Endodermal cell (in vitro differentiated cells): ENCODE measurements around the gene MAP2K5. TPM values are rescaled to one million over a fixed set of nuclear protein-coding genes. Genes with fewer than 3 reads are reported as not detected.

Experiments
- DNase-seq: peaks from one replicate; pipeline ENCODE4 v3.0.0-alpha.2; 2017
- H3K27ac ChIP-seq: 2 replicates; pipeline ENCODE4 v1.5.1; 2013; ENCODE audit warnings: mild to moderate bottlenecking, low read depth, low read length, moderate library complexity
- H3K27me3 ChIP-seq: 2 replicates; pipeline ENCODE4 v1.6.1; 2013; ENCODE audit warnings: mild to moderate bottlenecking, low read length, moderate library complexity; ENCODE audit not compliant: insufficient read depth, control insufficient read depth, poor library complexity, severe bottlenecking
- H3K36me3 ChIP-seq: 2 replicates; pipeline ENCODE4 v1.7.0; 2013; ENCODE audit warnings: mild to moderate bottlenecking, low read length, moderate library complexity; ENCODE audit not compliant: control insufficient read depth, insufficient read depth
- H3K4me1 ChIP-seq: one replicate; pipeline ENCODE4 v1.7.0; 2013; ENCODE audit warnings: low read length; ENCODE audit not compliant: control insufficient read depth, insufficient read depth
- H3K4me3 ChIP-seq: 2 replicates; pipeline ENCODE4 v1.5.1; 2013; ENCODE audit warnings: mild to moderate bottlenecking, low read length, moderate library complexity
- H3K9ac ChIP-seq: 2 replicates; pipeline ENCODE4 v1.6.1; 2013; ENCODE audit warnings: mild to moderate bottlenecking, low read length, moderate library complexity; ENCODE audit not compliant: poor library complexity, severe bottlenecking; ENCODE audit errors: extremely low read depth
- H3K9me3 ChIP-seq: 2 replicates; pipeline ENCODE4 v1.6.1; 2013; ENCODE audit warnings: mild to moderate bottlenecking, low read length, moderate library complexity; ENCODE audit not compliant: control insufficient read depth
- H3K27ac Mint-ChIP-seq: 2 replicates; pipeline ENCODE4 v1.8.0; 2020; ENCODE audit warnings: mixed read lengths
- H3K27me3 Mint-ChIP-seq: 2 replicates; pipeline ENCODE4 v1.8.0; 2021; ENCODE audit warnings: mild to moderate bottlenecking, mixed read lengths; ENCODE audit not compliant: insufficient read depth
- H3K36me3 Mint-ChIP-seq: 2 replicates; pipeline ENCODE4 v1.8.0; 2020; ENCODE audit warnings: low read depth, mixed read lengths
- H3K4me1 Mint-ChIP-seq: 2 replicates; pipeline ENCODE4 v1.8.0; 2020; ENCODE audit warnings: mixed read lengths
- H3K4me3 Mint-ChIP-seq: 2 replicates; pipeline ENCODE4 v1.8.0; 2020; ENCODE audit warnings: mild to moderate bottlenecking, moderate library complexity, mixed read lengths
- H3K9me3 Mint-ChIP-seq: 2 replicates; pipeline ENCODE4 v1.8.0; 2020; ENCODE audit warnings: mild to moderate bottlenecking, mixed read lengths
- CTCF ChIP-seq: fragments of 200-600 bp; sonication (generic); conservative IDR thresholded peaks from 2 replicates; pipeline ENCODE4 v1.5.0; 2021; ENCODE audit warnings: antibody characterized with exemption, mild to moderate bottlenecking
- WGBS, 2 experiments: methylation state at CpG; one replicate each; pipeline versions ENCODE4 v1.1.5 to v1.1.7; 2013; ENCODE audit warnings: missing lambda C conversion rate in 2 of 2, mixed read lengths in 1 of 2; ENCODE audit not compliant: insufficient coverage in 1 of 2, insufficient read length in 1 of 2; 5-methylcytosine and 5-hydroxymethylcytosine counted together
- total RNA-seq, 2 donors: library from RNA; stranded (reverse); fragmentation: NEBNext Ultra II Directional in 1 of 2; extraction: Animal tissue kit (Norgen Biotek cat#: 25700) in 1 of 2; gene quantifications; 2 replicates in 1 of 2; 3 replicates in 1 of 2; pipeline ENCODE4 v1.2.1, GENCODE V29; 2021

The MAP2K5 gene
- total RNA-seq, 2 donors from 2014 or later: 17.1 to 26.7 TPM

GRCh38 chr15:67762610-67763368 lies 220.3 kb downstream of the MAP2K5 start:
- Histone ChIP-seq H3K4me1 (no peaks in the 10 kb centered on the region), H3K27me3 (peaks cover 49% of the 10 kb centered on the region), H3K27ac (no peak overlapping the region), H3K4me3 (no peak overlapping the region), H3K9ac (no peak overlapping the region), H3K36me3 (no peaks in the 10 kb centered on the region), H3K9me3 (no peaks in the 10 kb centered on the region)
- no peak overlapping the region for H3K27ac Mint-ChIP-seq
- no peak for DNase-seq
- no peaks in the 10 kb centered on the region for H3K36me3 Mint-ChIP-seq
- no peak overlapping the region for H3K4me3 Mint-ChIP-seq
- H3K4me1 Mint-ChIP-seq: no peaks in the 10 kb centered on the region
- TF ChIP-seq CTCF: no peak
- peaks cover 48% of the 10 kb centered on the region for H3K27me3 Mint-ChIP-seq
- WGBS, 2 experiments: 89 to 90% methylated on average over 5 to 7 of the region's 7 CpGs
- no peaks in the 10 kb centered on the region for H3K9me3 Mint-ChIP-seq

GRCh38 chr15:67765701-67766100 lies 223.2 kb downstream of the MAP2K5 start:
- H3K4me1 ChIP-seq: no peaks in the 10 kb centered on the region
- no peaks in the 10 kb centered on the region for H3K36me3 Mint-ChIP-seq
- no peaks in the 10 kb centered on the region for H3K9me3 Mint-ChIP-seq
- peaks cover 78% of the 10 kb centered on the region for H3K27me3 ChIP-seq
- H3K27me3 Mint-ChIP-seq: peaks cover 71% of the 10 kb centered on the region
- 92 to 93% methylated on average over 2 of the region's 2 CpGs for WGBS, 2 experiments
- H3K9me3 ChIP-seq: no peaks in the 10 kb centered on the region
- no peaks in the 10 kb centered on the region for H3K36me3 ChIP-seq
- H3K4me1 Mint-ChIP-seq: peaks cover 18% of the 10 kb centered on the region
- no peak for DNase-seq
- no peak overlapping the region for H3K27ac Mint-ChIP-seq
- H3K4me3 Mint-ChIP-seq: no peak overlapping the region
- H3K27ac ChIP-seq: no peak overlapping the region
- no peak overlapping the region for H3K9ac ChIP-seq
- no peak overlapping the region for H3K4me3 ChIP-seq
- no peak for TF ChIP-seq CTCF

GRCh38 chr15:67766968-67767367 lies 224.5 kb downstream of the MAP2K5 start:
- Histone ChIP-seq H3K9ac (no peak overlapping the region), H3K27ac (no peak overlapping the region), H3K27me3 (peaks cover 87% of the 10 kb centered on the region), H3K36me3 (no peaks in the 10 kb centered on the region), H3K4me3 (no peak overlapping the region), H3K4me1 (no peaks in the 10 kb centered on the region), H3K9me3 (no peaks in the 10 kb centered on the region)
- Mint-ChIP-seq H3K9me3 (no peaks in the 10 kb centered on the region), H3K27me3 (peaks cover 78% of the 10 kb centered on the region), H3K4me1 (peaks cover 27% of the 10 kb centered on the region), H3K36me3 (no peaks in the 10 kb centered on the region), H3K27ac (no peak overlapping the region), H3K4me3 (no peak overlapping the region)
- no peak for DNase-seq
- 85% methylated on average over 2 of the region's 2 CpGs; no CpG with 5 or more reads in 1 of the 2 experiments for WGBS, 2 experiments
- no peak for TF ChIP-seq CTCF
